Measurements from ENCODE around the gene GRIK3. TPM values are rescaled to one million over a fixed set of nuclear protein-coding genes. Genes with fewer than 3 reads are reported as not detected.
"Not testable (repeated sequence)": the region's sequence is repeated elsewhere in the genome, so short reads cannot be mapped to it uniquely, and the experiment has no call there.

Gene GRIK3
- total RNA-seq: not detected
- total RNA-seq (2013): 0.09 TPM

GRCh38 chr1:37034121-37035013 is at the start of gene GRIK3:
Gene GRIK3, minus strand, starts transcription at chr1:37034515. Its CDS starts 407 bp downstream, at chr1:37034108.
- Mint-ChIP-seq H3K9me3 (no peaks in the 10 kb centered on the region), H3K36me3 (no peaks in the 10 kb centered on the region), H3K27ac (no peak within 1 kb of the TSS), H3K4me3 (no peak within 1 kb of the TSS), H3K4me1 (no peaks in the 10 kb centered on the region), H3K27me3 (ENCODE audit: low read depth in 2 of 2) (peaks cover 33 to 48% of the 10 kb centered on the region in 2 donors)
- 2% methylated on average over 126 of the region's 128 CpGs for WGBS (ENCODE audit: insufficient coverage)
- H3K27ac ChIP-seq (ENCODE audit: low read length): no peak within 1 kb of the TSS
- peaks cover 3% of the 10 kb centered on the region for H3K4me1 ChIP-seq (ENCODE audit: control insufficient read depth, insufficient read depth, low read length)
- H3K4me3 ChIP-seq (ENCODE audit: low read length): no peak within 1 kb of the TSS
- intact Hi-C loops (cut with micrococcal nuclease): no loop called here
- H3K27me3 ChIP-seq (ENCODE audit: control insufficient read depth, insufficient read depth, low read length): peaks cover 7% of the 10 kb centered on the region
- no peak for TF ChIP-seq CTCF (IDR thresholded peaks at IDR 0.05)
- DNase-seq (no peak), ATAC-seq (no peak)
- H3K9me3 ChIP-seq (ENCODE audit: control insufficient read depth, insufficient read depth, low read length): no peaks in the 10 kb centered on the region
- no peaks in the 10 kb centered on the region for H3K36me3 ChIP-seq (ENCODE audit: control insufficient read depth, insufficient read depth, low read length)

GRCh38 chr1:37084013-37084412 is 49.7 kb upstream of the GRIK3 start:
- H3K4me1 ChIP-seq (ENCODE audit: control insufficient read depth, insufficient read depth, low read length): no peaks in the 10 kb centered on the region

GRCh38 chr1:37083603-37084002 is 49.3 kb upstream of the GRIK3 start:
- 90% methylated on average over 12 of the region's 12 CpGs for WGBS (ENCODE audit: insufficient coverage)
- H3K9me3 Mint-ChIP-seq: no peaks in the 10 kb centered on the region
- ATAC-seq (no peak), DNase-seq (no peak)
- intact Hi-C loops (cut with micrococcal nuclease): no loop called here
- H3K4me3 ChIP-seq (ENCODE audit: low read length): no peak overlapping the region
- H3K36me3 ChIP-seq (ENCODE audit: control insufficient read depth, insufficient read depth, low read length): no peaks in the 10 kb centered on the region
- no peaks in the 10 kb centered on the region for H3K36me3 Mint-ChIP-seq
- peaks cover 0 to 10% of the 10 kb centered on the region in 2 donors for H3K27me3 Mint-ChIP-seq (ENCODE audit: low read depth in 2 of 2)
- H3K27ac Mint-ChIP-seq: no peak overlapping the region
- H3K27me3 ChIP-seq (ENCODE audit: control insufficient read depth, insufficient read depth, low read length): no peaks in the 10 kb centered on the region
- H3K9me3 ChIP-seq (ENCODE audit: control insufficient read depth, insufficient read depth, low read length): no peaks in the 10 kb centered on the region
- TF ChIP-seq CTCF (IDR thresholded peaks at IDR 0.05): no peak
- no peak overlapping the region for H3K4me3 Mint-ChIP-seq
- no peak overlapping the region for H3K27ac ChIP-seq (ENCODE audit: low read length)
- no peaks in the 10 kb centered on the region for H3K4me1 ChIP-seq (ENCODE audit: control insufficient read depth, insufficient read depth, low read length)
- no peaks in the 10 kb centered on the region for H3K4me1 Mint-ChIP-seq

More at GRCh38 chr1:37084013-37084412, 49.7 kb upstream of the GRIK3 start:
- intact Hi-C loops (cut with micrococcal nuclease): no loop called here
- Mint-ChIP-seq H3K27me3 (ENCODE audit: low read depth in 2 of 2) (peaks cover 0 to 10% of the 10 kb centered on the region in 2 donors), H3K36me3 (no peaks in the 10 kb centered on the region), H3K4me3 (no peak overlapping the region), H3K4me1 (no peaks in the 10 kb centered on the region), H3K27ac (no peak overlapping the region), H3K9me3 (no peaks in the 10 kb centered on the region)
- Histone ChIP-seq H3K27ac (ENCODE audit: low read length) (no peak overlapping the region), H3K27me3 (ENCODE audit: control insufficient read depth, insufficient read depth, low read length) (no peaks in the 10 kb centered on the region), H3K9me3 (ENCODE audit: control insufficient read depth, insufficient read depth, low read length) (no peaks in the 10 kb centered on the region), H3K36me3 (ENCODE audit: control insufficient read depth, insufficient read depth, low read length) (no peaks in the 10 kb centered on the region), H3K4me3 (ENCODE audit: low read length) (no peak overlapping the region)
- ATAC-seq: no peak
- TF ChIP-seq CTCF (IDR thresholded peaks at IDR 0.05): no peak
- 75% methylated on average over 10 of the region's 10 CpGs for WGBS (ENCODE audit: insufficient coverage)
- no peak for DNase-seq

- H3K27me3 ChIP-seq (ENCODE audit: control insufficient read depth, insufficient read depth, low read length); intact Hi-C loops (cut with micrococcal nuclease); DNase-seq; H3K36me3 ChIP-seq (ENCODE audit: control insufficient read depth, insufficient read depth, low read length); H3K36me3 Mint-ChIP-seq; H3K4me3 ChIP-seq (ENCODE audit: low read length); H3K4me1 Mint-ChIP-seq; H3K4me1 ChIP-seq (ENCODE audit: control insufficient read depth, insufficient read depth, low read length); H3K4me3 Mint-ChIP-seq; H3K9me3 Mint-ChIP-seq; H3K27ac ChIP-seq (ENCODE audit: low read length); ATAC-seq; H3K9me3 ChIP-seq (ENCODE audit: control insufficient read depth, insufficient read depth, low read length); H3K27ac Mint-ChIP-seq; H3K27me3 Mint-ChIP-seq (ENCODE audit: low read depth in 2 of 2): not testable (repeated sequence)
- 89% methylated on average over 29 of the region's 54 CpGs for WGBS (ENCODE audit: insufficient coverage)
These were observed 46.1 kb upstream of the GRIK3 start for GRCh38 chr1:37080296-37080986.
